CD4-positive, alpha-beta T cell (primary cell): ENCODE results near the gene MRPL21. TPM values are rescaled to one million over a fixed set of nuclear protein-coding genes. Genes with fewer than 3 reads are reported as not detected.

Experiments
- ATAC-seq: fragments of 200-7000 bp; cut with Tn5 transposase; one replicate; pipeline ENCODE4 v1.10.0; 2022; ENCODE audit warnings: mild to moderate bottlenecking; ENCODE audit not compliant: poor library complexity
- CTCF ChIA-PET: fragments of 350-600 bp; sonication (Branson Sonifier 250); formaldehyde crosslinking; loops from one replicate; lab custom pipeline; 2021; ENCODE audit warnings: antibody characterized with exemption, inconsistent platforms; lab: Charles Lee
- POLR2A ChIA-PET: fragments of 350-600 bp; sonication (Branson Sonifier 250); formaldehyde crosslinking; loops from one replicate; lab custom pipeline; 2021; ENCODE audit warnings: antibody characterized with exemption, inconsistent platforms; lab: Charles Lee
- DNase-seq, 14 experiments: peaks; one replicate each; pipeline ENCODE4 v3.0.0-alpha.2; 2013 to 2020; ENCODE audit warnings: mixed read lengths in 2 of 14
- H3K27ac ChIP-seq, 2 donors: one replicate each; pipeline versions ENCODE4 v1.5.1 to v1.7.0; 2013; ENCODE audit warnings: low read length in 2 of 2, low read depth in 1 of 2, mild to moderate bottlenecking in 1 of 2
- H3K27me3 ChIP-seq, 2 experiments: 1 replicate in 1 of 2; 2 replicates in 1 of 2; pipeline versions ENCODE4 v1.6.1 to v1.7.0; 2013; ENCODE audit warnings: low read length in 2 of 2, control low read depth in 1 of 2, mild to moderate bottlenecking in 1 of 2, moderate library complexity in 1 of 2; ENCODE audit not compliant: insufficient read depth in 2 of 2, control insufficient read depth in 1 of 2
- H3K36me3 ChIP-seq: one replicate; pipeline ENCODE4 v1.6.1; 2013; ENCODE audit warnings: low read length, control low read depth; ENCODE audit not compliant: insufficient read depth
- H3K4me1 ChIP-seq: one replicate; pipeline ENCODE4 v1.6.1; 2013; ENCODE audit warnings: low read length, control low read depth; ENCODE audit not compliant: insufficient read depth
- H3K4me3 ChIP-seq: one replicate; pipeline ENCODE4 v1.5.1; 2013; ENCODE audit warnings: mild to moderate bottlenecking, low read length, moderate library complexity
- H3K9me3 ChIP-seq, 2 experiments: 1 replicate in 1 of 2; 2 replicates in 1 of 2; pipeline versions ENCODE4 v1.6.1 to v1.7.0; 2013; ENCODE audit warnings: low read length in 2 of 2, mild to moderate bottlenecking in 2 of 2, control low read depth in 1 of 2, moderate library complexity in 1 of 2; ENCODE audit not compliant: control insufficient read depth in 1 of 2, insufficient read depth in 1 of 2
- H3K27ac Mint-ChIP-seq: one replicate; pipeline ENCODE4 v1.8.0; 2020; ENCODE audit warnings: mixed read lengths
- H3K27me3 Mint-ChIP-seq: one replicate; pipeline ENCODE4 v1.8.0; 2021; ENCODE audit warnings: mixed read lengths
- H3K36me3 Mint-ChIP-seq: one replicate; pipeline ENCODE4 v1.8.0; 2021; ENCODE audit warnings: low read depth, mixed read lengths
- H3K4me1 Mint-ChIP-seq: one replicate; pipeline ENCODE4 v1.8.0; 2021; ENCODE audit warnings: low read depth, mixed read lengths
- H3K4me3 Mint-ChIP-seq: one replicate; pipeline ENCODE4 v1.8.0; 2020; ENCODE audit warnings: mild to moderate bottlenecking, mixed read lengths
- H3K9me3 Mint-ChIP-seq: one replicate; pipeline ENCODE4 v1.8.0; 2020; ENCODE audit warnings: mixed read lengths
- CTCF ChIP-seq: fragments of 200-600 bp; IDR thresholded peaks from one replicate; pipeline ENCODE4 v1.8.0; 2022; ENCODE audit warnings: antibody characterized with exemption, mild to moderate bottlenecking
- intact Hi-C, 2 experiments: fragments of 100-400 bp; cut with DNase I in 1 of 2; cut with micrococcal nuclease in 1 of 2; formaldehyde crosslinking; loops; one replicate each; pipeline versions ENCODE4 v1.15.1 to v1.9.0; 2023 to 2025; cut with DNase I, micrococcal nuclease
- total RNA-seq, 174 experiments: library from RNA in 2 of 174; stranded (reverse) in 2 of 174; gene quantifications; one replicate each; pipeline ENCODE4 v1.2.3 and lab custom pipeline; 2021 to 2026

The MRPL21 gene
- total RNA-seq, 2 experiments from 2014 or later = 47.5 to 48.0 TPM

- DNase-seq (no peak), ATAC-seq (no peak)
- Mint-ChIP-seq H3K4me3 (no peak overlapping the region), H3K9me3 (no peaks in the 10 kb centered on the region), H3K27ac (no peak overlapping the region), H3K27me3 (no peaks in the 10 kb centered on the region), H3K4me1 (no peaks in the 10 kb centered on the region), H3K36me3 (no peaks in the 10 kb centered on the region)
- TF ChIP-seq CTCF = no peak
- ChIA-PET CTCF (no interaction called here), POLR2A (no interaction called here)
- H3K9me3 ChIP-seq = no peaks in the 10 kb centered on the region
- no peak overlapping the region for H3K27ac ChIP-seq
- H3K4me1 ChIP-seq = no peaks in the 10 kb centered on the region
- no peaks in the 10 kb centered on the region for H3K27me3 ChIP-seq
- no peak overlapping the region for H3K4me3 ChIP-seq
- intact Hi-C loops = no loop called here
- H3K36me3 ChIP-seq = no peaks in the 10 kb centered on the region
These were observed 42.9 kb upstream of the MRPL21 start for GRCh38 chr11:68946416-68947090.

GRCh38 chr11:68942751-68943271, 39.2 kb upstream of the MRPL21 start:
- Histone ChIP-seq H3K4me1 (no peaks in the 10 kb centered on the region), H3K4me3 (no peak overlapping the region), H3K27ac (no peak overlapping the region), H3K9me3 (no peaks in the 10 kb centered on the region), H3K27me3 (no peaks in the 10 kb centered on the region), H3K36me3 (peaks cover 24% of the 10 kb centered on the region)
- Mint-ChIP-seq H3K27me3 (no peaks in the 10 kb centered on the region), H3K4me3 (no peak overlapping the region), H3K4me1 (no peaks in the 10 kb centered on the region), H3K9me3 (no peaks in the 10 kb centered on the region), H3K36me3 (peaks cover 16% of the 10 kb centered on the region), H3K27ac (no peak overlapping the region)
- ChIA-PET CTCF (no interaction called here), POLR2A (no interaction called here)
- no peak for TF ChIP-seq CTCF
- ATAC-seq (no peak), DNase-seq (no peak)
- intact Hi-C loops = no loop called here

GRCh38 chr11:68942095-68942620, 38.5 kb upstream of the MRPL21 start:
- ChIA-PET POLR2A (no interaction called here), CTCF (no interaction called here)
- Histone ChIP-seq H3K4me3 (no peak overlapping the region), H3K27me3 (no peaks in the 10 kb centered on the region), H3K27ac (no peak overlapping the region), H3K9me3 (no peaks in the 10 kb centered on the region), H3K36me3 (peaks cover 26% of the 10 kb centered on the region), H3K4me1 (no peaks in the 10 kb centered on the region)
- intact Hi-C loops = no loop called here
- Mint-ChIP-seq H3K9me3 (no peaks in the 10 kb centered on the region), H3K4me1 (no peaks in the 10 kb centered on the region), H3K4me3 (no peak overlapping the region), H3K36me3 (peaks cover 16% of the 10 kb centered on the region), H3K27ac (no peak overlapping the region), H3K27me3 (no peaks in the 10 kb centered on the region)
- DNase-seq = no peak
- no peak for TF ChIP-seq CTCF
- ATAC-seq = no peak
